Colonic mucosa (tissue), 2 donors: Measurements from ENCODE around the gene KRTAP4-6. TPM values are rescaled to one million over a fixed set of nuclear protein-coding genes. Genes with fewer than 3 reads are reported as not detected.

Source experiments
- total RNA-seq, 2 donors: library from RNA; stranded (reverse); fragmentation: NEBNext Ultra II Directional in 1 of 2; extraction: Animal tissue kit (Norgen Biotek cat#: 25700) in 1 of 2; gene quantifications; one replicate each; pipeline ENCODE4 v1.2.1, GENCODE V29; 2021
- donor health status: DM: no; HTN: no; CAD: no.
- donor health status: DM: no; HTN: no; CAD: no.

The KRTAP4-6 gene
- total RNA-seq, 2 donors from 2014 or later: not detected

Other genes with a start within 250 kb of the KRTAP4-6 start
- gene KRT23, start 202.9 kb downstream of the KRTAP4-6 start, total RNA-seq: 1 to 10 TPM in 1 of 2 donors, under 1 TPM in 1; 0.27 to 1.2 TPM
- gene KRT39, start 173.6 kb downstream of the KRTAP4-6 start, total RNA-seq: not detected
- under 1 TPM in 1 of 2 donors, not detected in 1; 0.32 TPM for gene KRT40, start 156.2 kb downstream of the KRTAP4-6 start, total RNA-seq
- gene KRTAP3-3, start 146.4 kb downstream of the KRTAP4-6 start, total RNA-seq: not detected
- gene KRTAP3-2, start 140.6 kb downstream of the KRTAP4-6 start, total RNA-seq: not detected
- gene KRTAP3-1, start 131.4 kb downstream of the KRTAP4-6 start, total RNA-seq: not detected
- not detected for gene KRTAP1-5, start 113.3 kb downstream of the KRTAP4-6 start, total RNA-seq
- gene KRTAP1-4, start 110.3 kb downstream of the KRTAP4-6 start, total RNA-seq: not detected
- gene KRTAP1-3, start 105.7 kb downstream of the KRTAP4-6 start, total RNA-seq: not detected
- not detected for gene KRTAP1-1, start 99.1 kb downstream of the KRTAP4-6 start, total RNA-seq
- not detected for gene KRTAP2-1, start 93.2 kb downstream of the KRTAP4-6 start, total RNA-seq
- gene KRTAP2-2, start 85.3 kb downstream of the KRTAP4-6 start, total RNA-seq: not detected
- not detected for gene KRTAP2-3, start 80.4 kb downstream of the KRTAP4-6 start, total RNA-seq
- not detected for gene KRTAP2-4, start 74.7 kb downstream of the KRTAP4-6 start, total RNA-seq
- gene KRTAP4-7, start 56.4 kb downstream of the KRTAP4-6 start, total RNA-seq: not detected
- gene KRTAP4-8, start 42.4 kb downstream of the KRTAP4-6 start, total RNA-seq: not detected
- gene KRTAP4-16, start 38.3 kb downstream of the KRTAP4-6 start, total RNA-seq: not detected
- gene KRTAP4-9, start 35.2 kb downstream of the KRTAP4-6 start, total RNA-seq: not detected
- gene KRTAP4-11, start 22.2 kb downstream of the KRTAP4-6 start, total RNA-seq: not detected
- gene KRTAP4-12, start 16.4 kb downstream of the KRTAP4-6 start, total RNA-seq: not detected
- not detected for gene KRTAP4-5, start 9.3 kb upstream of the KRTAP4-6 start, total RNA-seq
- not detected for gene KRTAP4-4, start 20.2 kb upstream of the KRTAP4-6 start, total RNA-seq
- not detected for gene KRTAP4-3, start 27.7 kb upstream of the KRTAP4-6 start, total RNA-seq
- not detected for gene KRTAP4-2, start 37.7 kb upstream of the KRTAP4-6 start, total RNA-seq
- under 1 TPM in 1 of 2 donors, not detected in 1; 0.53 TPM for gene KRTAP4-1, start 44.4 kb upstream of the KRTAP4-6 start, total RNA-seq
- gene KRTAP9-1, start 49.3 kb upstream of the KRTAP4-6 start, total RNA-seq: not detected
- not detected for gene KRTAP9-2, start 86.1 kb upstream of the KRTAP4-6 start, total RNA-seq
- not detected for gene KRTAP9-3, start 91.9 kb upstream of the KRTAP4-6 start, total RNA-seq
- gene KRTAP9-8, start 97.5 kb upstream of the KRTAP4-6 start, total RNA-seq: not detected
- gene KRTAP9-4, start 109.1 kb upstream of the KRTAP4-6 start, total RNA-seq: not detected
- gene KRTAP9-9, start 114.8 kb upstream of the KRTAP4-6 start, total RNA-seq: not detected
- not detected for gene KRTAP9-6, start 124.8 kb upstream of the KRTAP4-6 start, total RNA-seq
- not detected for gene KRTAP9-7, start 135.2 kb upstream of the KRTAP4-6 start, total RNA-seq
- gene KRTAP29-1, start 162.3 kb upstream of the KRTAP4-6 start, total RNA-seq: not detected
- gene KRTAP16-1, start 168.8 kb upstream of the KRTAP4-6 start, total RNA-seq: not detected
- not detected for gene KRTAP17-1, start 175.2 kb upstream of the KRTAP4-6 start, total RNA-seq
- not detected for gene KRT33A, start 210.3 kb upstream of the KRTAP4-6 start, total RNA-seq
- gene KRT33B, start 229.3 kb upstream of the KRTAP4-6 start, total RNA-seq: not detected
- gene KRT34, start 241.8 kb upstream of the KRTAP4-6 start, total RNA-seq: not detected